ENCODE results near the gene FOXF1.

DNA sequence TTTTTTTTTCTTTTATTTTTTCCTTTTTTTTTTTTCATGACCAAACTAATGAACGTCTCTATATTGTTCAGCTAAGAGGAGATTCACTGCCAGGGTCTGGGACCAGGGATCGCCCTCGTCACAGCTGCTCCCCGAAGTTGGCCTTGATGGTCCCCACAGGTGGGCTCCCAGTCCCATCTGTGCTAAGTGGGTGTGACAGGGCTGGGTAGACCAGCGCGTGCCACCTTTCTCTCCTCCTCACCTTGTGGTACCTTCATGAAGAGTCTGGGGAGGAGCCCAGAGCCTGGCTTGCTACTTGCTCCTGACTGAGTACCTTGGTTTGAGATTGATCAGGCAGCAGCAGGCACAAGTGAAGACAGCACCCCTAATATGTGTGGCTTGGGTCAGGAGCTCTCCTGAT, 6.5 kb upstream of the FOXF1 start:
- TF ChIP-seq, protein P1, sequence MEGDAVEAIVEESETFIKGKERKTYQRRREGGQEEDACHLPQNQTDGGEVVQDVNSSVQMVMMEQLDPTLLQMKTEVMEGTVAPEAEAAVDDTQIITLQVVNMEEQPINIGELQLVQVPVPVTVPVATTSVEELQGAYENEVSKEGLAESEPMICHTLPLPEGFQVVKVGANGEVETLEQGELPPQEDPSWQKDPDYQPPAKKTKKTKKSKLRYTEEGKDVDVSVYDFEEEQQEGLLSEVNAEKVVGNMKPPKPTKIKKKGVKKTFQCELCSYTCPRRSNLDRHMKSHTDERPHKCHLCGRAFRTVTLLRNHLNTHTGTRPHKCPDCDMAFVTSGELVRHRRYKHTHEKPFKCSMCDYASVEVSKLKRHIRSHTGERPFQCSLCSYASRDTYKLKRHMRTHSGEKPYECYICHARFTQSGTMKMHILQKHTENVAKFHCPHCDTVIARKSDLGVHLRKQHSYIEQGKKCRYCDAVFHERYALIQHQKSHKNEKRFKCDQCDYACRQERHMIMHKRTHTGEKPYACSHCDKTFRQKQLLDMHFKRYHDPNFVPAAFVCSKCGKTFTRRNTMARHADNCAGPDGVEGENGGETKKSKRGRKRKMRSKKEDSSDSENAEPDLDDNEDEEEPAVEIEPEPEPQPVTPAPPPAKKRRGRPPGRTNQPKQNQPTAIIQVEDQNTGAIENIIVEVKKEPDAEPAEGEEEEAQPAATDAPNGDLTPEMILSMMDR (IDR thresholded peaks at IDR 0.05) = no peak
- TF ChIP-seq POLR2AphosphoS5 (IDR thresholded peaks at IDR 0.05; ENCODE audit: low read depth, low read length) = no peak
- TF ChIP-seq, protein P2, sequence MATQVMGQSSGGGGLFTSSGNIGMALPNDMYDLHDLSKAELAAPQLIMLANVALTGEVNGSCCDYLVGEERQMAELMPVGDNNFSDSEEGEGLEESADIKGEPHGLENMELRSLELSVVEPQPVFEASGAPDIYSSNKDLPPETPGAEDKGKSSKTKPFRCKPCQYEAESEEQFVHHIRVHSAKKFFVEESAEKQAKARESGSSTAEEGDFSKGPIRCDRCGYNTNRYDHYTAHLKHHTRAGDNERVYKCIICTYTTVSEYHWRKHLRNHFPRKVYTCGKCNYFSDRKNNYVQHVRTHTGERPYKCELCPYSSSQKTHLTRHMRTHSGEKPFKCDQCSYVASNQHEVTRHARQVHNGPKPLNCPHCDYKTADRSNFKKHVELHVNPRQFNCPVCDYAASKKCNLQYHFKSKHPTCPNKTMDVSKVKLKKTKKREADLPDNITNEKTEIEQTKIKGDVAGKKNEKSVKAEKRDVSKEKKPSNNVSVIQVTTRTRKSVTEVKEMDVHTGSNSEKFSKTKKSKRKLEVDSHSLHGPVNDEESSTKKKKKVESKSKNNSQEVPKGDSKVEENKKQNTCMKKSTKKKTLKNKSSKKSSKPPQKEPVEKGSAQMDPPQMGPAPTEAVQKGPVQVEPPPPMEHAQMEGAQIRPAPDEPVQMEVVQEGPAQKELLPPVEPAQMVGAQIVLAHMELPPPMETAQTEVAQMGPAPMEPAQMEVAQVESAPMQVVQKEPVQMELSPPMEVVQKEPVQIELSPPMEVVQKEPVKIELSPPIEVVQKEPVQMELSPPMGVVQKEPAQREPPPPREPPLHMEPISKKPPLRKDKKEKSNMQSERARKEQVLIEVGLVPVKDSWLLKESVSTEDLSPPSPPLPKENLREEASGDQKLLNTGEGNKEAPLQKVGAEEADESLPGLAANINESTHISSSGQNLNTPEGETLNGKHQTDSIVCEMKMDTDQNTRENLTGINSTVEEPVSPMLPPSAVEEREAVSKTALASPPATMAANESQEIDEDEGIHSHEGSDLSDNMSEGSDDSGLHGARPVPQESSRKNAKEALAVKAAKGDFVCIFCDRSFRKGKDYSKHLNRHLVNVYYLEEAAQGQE (IDR thresholded peaks at IDR 0.05; ENCODE audit: insufficient read depth in 1 of 2, low read depth in 2 of 2, low read length in 1 of 2) = no peak

All from Panc1 (cell line).